HG03135 (cell line): ENCODE results near the gene SYT1.
"Not testable (repeated sequence)": the region's sequence is repeated elsewhere in the genome, so short reads cannot be mapped to it uniquely, and the experiment has no call there.

ENCODE experiments used
- ATAC-seq: cut with Tn5 transposase; IDR thresholded peaks from one replicate; pipeline ENCODE4 v1.9.1; 2021; ENCODE audit warnings: mild to moderate bottlenecking, moderate library complexity; ENCODE audit not compliant: unreplicated experiment

SYT1 gene

GRCh38 chr12:79423560-79423959 lies 559.0 kb downstream of the SYT1 start:
- ATAC-seq = no peak

GRCh38 chr12:79424109-79424721 lies 559.6 kb downstream of the SYT1 start:
- no peak for ATAC-seq

- ATAC-seq = no peak
Measured at GRCh38 chr12:79426121-79426520, 561.5 kb downstream of the SYT1 start.

GRCh38 chr12:79426744-79427143 lies 562.2 kb downstream of the SYT1 start:
- not testable (repeated sequence) for ATAC-seq

GRCh38 chr12:79433465-79434072 lies 569.0 kb downstream of the SYT1 start:
- no peak for ATAC-seq

GRCh38 chr12:79434561-79434960 lies 570.0 kb downstream of the SYT1 start:
- ATAC-seq = no peak

- no peak for ATAC-seq
Measured at GRCh38 chr12:79435742-79436141, 571.2 kb downstream of the SYT1 start.

GRCh38 chr12:79438480-79439174 lies 574.1 kb downstream of the SYT1 start:
- ATAC-seq = no peak

- ATAC-seq = no peak
Measured at GRCh38 chr12:79439175-79439825, 574.7 kb downstream of the SYT1 start.

GRCh38 chr12:79441534-79441933 lies 577.0 kb downstream of the SYT1 start:
- ATAC-seq = no peak

- no peak for ATAC-seq
Measured at GRCh38 chr12:79442396-79442795, 577.8 kb downstream of the SYT1 start.

GRCh38 chr12:79444089-79444488 lies 579.5 kb downstream of the SYT1 start:
- ATAC-seq = no peak

GRCh38 chr12:79448816-79449215 lies 584.2 kb downstream of the SYT1 start:
- ATAC-seq = no peak

- no peak for ATAC-seq
Measured at GRCh38 chr12:79451365-79451764, 586.8 kb downstream of the SYT1 start.

GRCh38 chr12:79451978-79452377 lies 587.4 kb downstream of the SYT1 start:
- ATAC-seq = no peak

GRCh38 chr12:79452906-79453305 lies 588.3 kb downstream of the SYT1 start:
- no peak for ATAC-seq

- ATAC-seq = no peak
Measured at GRCh38 chr12:79453820-79454219, 589.2 kb downstream of the SYT1 start.

GRCh38 chr12:79454338-79454843 lies 589.8 kb downstream of the SYT1 start:
- ATAC-seq = no peak

- no peak for ATAC-seq
Measured at GRCh38 chr12:79455286-79455685, 590.7 kb downstream of the SYT1 start.

- ATAC-seq = no peak
Measured at GRCh38 chr12:79482323-79482722, 617.7 kb downstream of the SYT1 start.

GRCh38 chr12:79482921-79483320 lies 618.3 kb downstream of the SYT1 start:
- no peak for ATAC-seq

GRCh38 chr12:79486154-79486553 lies 621.6 kb downstream of the SYT1 start:
- ATAC-seq = no peak
